Prostate gland (tissue), 2 donors: ENCODE results near the gene NTMT1.

ENCODE experiments used
- POLR2A ChIP-seq: fragments of 450-650 bp; IDR thresholded peaks from one replicate; pipeline ENCODE4 v1.6.1; 2016; ENCODE audit warnings: antibody characterized with exemption, mild to moderate bottlenecking
- POLR2AphosphoS5 ChIP-seq: sonication (generic); formaldehyde crosslinking; IDR thresholded peaks from one replicate; pipeline ENCODE4 v1.6.1; 2017; ENCODE audit warnings: antibody characterized with exemption
- TF ChIP-seq, protein P1 (sequence below), 4 experiments: fragments of 200-600 bp in 2 of 4; fragments of 450-650 bp in 2 of 4; sonication (generic) in 2 of 4; IDR thresholded peaks; 1 replicate in 3 of 4; 2 replicates in 1 of 4; pipeline ENCODE4 v1.5.1; 2016 to 2019; ENCODE audit warnings: antibody characterized with exemption in 4 of 4, mild to moderate bottlenecking in 2 of 4, moderate library complexity in 2 of 4

DNA sequence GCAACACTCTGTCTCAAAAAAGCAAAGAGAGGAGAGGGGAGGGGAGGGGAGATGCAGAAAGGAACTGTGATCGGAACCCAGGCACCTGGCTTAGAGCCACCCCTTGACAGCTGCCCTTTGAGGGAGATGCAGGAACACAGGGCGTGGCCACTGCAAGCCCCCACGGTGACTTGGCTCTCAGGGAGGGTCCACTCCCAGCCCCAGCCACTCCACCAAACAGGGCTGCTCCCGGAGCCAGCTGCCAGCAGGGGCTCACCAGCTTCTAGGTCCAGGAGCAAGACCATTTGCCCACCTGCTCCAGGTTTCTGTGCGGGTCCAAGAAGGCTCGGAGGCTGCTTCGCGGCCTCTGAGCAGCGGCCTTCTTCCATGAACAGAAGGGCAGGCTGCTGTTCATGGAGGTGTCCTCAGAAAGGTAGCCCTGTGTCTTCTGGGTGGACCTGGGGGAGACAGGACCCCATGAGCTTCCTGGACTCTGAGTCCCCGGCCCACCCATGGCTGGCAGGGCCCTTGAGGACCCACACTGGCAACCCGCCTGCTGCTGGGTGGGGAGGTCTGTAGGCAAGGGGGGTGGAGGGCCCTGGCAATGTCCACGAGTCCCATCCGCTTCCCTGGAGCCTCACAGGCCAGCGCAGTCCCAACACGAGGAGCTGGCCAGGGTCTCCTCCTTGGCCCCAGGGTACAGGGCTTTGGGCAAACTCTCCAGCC lies 13.0 kb upstream of the NTMT1 start:
- TF ChIP-seq, protein P1, sequence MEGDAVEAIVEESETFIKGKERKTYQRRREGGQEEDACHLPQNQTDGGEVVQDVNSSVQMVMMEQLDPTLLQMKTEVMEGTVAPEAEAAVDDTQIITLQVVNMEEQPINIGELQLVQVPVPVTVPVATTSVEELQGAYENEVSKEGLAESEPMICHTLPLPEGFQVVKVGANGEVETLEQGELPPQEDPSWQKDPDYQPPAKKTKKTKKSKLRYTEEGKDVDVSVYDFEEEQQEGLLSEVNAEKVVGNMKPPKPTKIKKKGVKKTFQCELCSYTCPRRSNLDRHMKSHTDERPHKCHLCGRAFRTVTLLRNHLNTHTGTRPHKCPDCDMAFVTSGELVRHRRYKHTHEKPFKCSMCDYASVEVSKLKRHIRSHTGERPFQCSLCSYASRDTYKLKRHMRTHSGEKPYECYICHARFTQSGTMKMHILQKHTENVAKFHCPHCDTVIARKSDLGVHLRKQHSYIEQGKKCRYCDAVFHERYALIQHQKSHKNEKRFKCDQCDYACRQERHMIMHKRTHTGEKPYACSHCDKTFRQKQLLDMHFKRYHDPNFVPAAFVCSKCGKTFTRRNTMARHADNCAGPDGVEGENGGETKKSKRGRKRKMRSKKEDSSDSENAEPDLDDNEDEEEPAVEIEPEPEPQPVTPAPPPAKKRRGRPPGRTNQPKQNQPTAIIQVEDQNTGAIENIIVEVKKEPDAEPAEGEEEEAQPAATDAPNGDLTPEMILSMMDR (IDR thresholded peaks at IDR 0.05), result no peak
- TF ChIP-seq POLR2A (no peak), POLR2AphosphoS5 (no peak)
